GM10266 (cell line): Measurements from ENCODE around the gene NTN4.

Source experiments
- DNase-seq: peaks from one replicate; pipeline ENCODE4 v3.0.0; 2012; ENCODE audit errors: extremely low spot score
- TF ChIP-seq, protein P1 (sequence below): IDR thresholded peaks from 2 replicates; pipeline ENCODE4 v1.5.1; 2012; ENCODE audit warnings: mild to moderate bottlenecking, low read depth; ENCODE audit not compliant: control insufficient read depth, insufficient read depth; ENCODE audit errors: missing control alignments

The NTN4 gene

DNA sequence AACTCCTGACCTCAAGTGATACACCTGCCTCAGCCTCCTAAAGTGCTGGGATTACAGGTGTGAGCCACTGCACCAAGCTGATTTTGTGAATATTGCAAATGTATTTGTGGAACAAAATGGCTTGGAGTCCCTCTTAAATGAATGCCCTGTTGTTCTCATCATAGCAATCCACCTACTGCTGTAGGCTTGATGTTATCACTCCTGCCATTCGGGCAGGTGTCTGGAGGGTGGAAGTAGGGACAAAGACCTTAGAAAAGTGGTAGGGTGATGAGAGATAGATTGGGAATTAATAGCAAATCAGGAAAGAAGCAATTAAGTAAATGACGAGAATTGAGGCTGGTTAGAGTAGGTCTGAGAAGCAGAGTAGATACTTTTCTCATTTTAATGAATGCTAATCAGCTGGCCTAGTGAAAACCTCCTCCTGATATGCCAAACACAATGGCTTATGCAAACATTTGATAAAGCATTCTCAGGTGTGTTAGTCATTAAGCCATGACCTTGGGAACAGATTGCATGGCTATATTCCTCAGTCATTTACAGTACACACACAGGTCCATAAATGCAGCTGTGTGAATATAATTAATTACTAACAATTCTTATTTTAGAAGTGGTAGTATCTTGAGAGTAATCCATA, 178.8 kb downstream of the NTN4 start:
- DNase-seq = no peak
- TF ChIP-seq, protein P1, sequence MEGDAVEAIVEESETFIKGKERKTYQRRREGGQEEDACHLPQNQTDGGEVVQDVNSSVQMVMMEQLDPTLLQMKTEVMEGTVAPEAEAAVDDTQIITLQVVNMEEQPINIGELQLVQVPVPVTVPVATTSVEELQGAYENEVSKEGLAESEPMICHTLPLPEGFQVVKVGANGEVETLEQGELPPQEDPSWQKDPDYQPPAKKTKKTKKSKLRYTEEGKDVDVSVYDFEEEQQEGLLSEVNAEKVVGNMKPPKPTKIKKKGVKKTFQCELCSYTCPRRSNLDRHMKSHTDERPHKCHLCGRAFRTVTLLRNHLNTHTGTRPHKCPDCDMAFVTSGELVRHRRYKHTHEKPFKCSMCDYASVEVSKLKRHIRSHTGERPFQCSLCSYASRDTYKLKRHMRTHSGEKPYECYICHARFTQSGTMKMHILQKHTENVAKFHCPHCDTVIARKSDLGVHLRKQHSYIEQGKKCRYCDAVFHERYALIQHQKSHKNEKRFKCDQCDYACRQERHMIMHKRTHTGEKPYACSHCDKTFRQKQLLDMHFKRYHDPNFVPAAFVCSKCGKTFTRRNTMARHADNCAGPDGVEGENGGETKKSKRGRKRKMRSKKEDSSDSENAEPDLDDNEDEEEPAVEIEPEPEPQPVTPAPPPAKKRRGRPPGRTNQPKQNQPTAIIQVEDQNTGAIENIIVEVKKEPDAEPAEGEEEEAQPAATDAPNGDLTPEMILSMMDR = no peak

DNA sequence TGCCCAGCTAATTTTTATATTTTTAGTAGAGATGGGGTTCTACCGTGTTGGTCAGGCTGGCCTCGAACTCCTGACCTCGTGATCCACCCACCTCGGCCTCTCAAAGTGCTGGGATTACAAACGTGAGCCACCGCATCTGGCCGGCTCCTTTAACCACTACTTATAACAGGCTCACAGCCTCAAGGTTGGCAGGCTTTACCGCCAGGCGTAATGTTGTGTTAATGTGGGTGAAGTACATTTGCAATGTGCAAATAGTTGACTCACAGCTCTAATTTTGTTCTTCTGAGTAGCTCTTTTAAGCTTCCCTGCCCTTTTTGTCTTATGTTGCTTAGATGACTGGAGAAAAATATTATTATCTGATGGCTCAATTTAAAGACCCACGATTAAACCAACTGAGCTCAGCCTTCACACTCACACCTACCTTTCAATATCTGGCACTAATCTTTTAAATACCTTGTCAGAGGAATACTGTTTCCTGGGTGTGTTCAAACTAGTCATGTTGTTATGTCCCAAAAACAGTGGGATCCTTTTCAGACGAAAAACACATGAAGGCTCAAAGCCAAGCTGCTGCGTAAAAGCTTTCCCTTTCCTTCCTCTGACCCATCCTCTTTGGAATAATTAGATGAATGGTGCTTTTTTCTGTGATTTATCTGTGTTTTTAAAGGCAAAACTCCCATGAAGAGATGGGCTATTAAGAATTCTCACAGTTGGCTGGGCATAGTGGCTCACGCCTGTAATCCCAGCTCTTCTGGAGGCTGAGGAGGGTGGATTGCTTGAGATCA, 182.1 kb downstream of the NTN4 start:
- TF ChIP-seq, protein P1 = no peak
- no peak for DNase-seq
